ENCODE measurements around the gene SLC6A6.

DNA sequence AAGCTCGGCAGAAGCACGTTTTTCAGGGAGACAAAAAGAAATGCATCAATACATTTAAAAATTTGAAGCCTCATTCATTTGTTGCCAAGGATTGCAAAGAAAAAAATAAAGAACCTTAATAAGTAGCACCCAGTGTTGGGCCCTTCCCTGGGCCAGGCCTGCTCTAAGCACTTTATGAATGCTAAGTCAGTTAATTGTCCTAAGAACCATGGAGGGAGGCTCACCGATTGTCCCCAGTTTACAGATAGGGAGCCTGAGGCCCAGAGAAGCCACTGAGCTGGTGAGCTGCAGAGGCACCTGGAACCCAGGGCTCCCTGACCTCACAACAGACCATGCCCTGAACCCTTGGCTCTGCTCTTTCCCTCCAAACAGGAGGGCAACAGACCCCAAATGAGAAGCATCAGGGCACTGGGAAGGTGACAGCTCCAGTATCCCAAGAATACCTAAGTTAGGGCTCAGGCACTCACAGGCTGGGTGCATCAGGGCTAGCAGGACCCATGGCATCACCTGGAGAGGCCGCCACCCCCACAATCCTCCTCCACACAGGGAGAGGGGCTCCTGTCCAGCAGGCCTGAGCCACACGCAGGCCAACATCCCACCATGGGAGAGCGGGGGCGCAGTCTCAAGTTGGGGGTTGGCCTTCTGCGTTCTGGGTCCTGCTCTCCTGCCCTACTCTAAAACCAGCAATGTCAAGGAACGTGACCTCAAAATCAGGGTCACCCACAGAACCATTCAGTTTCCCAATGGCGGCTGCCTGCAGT, 133.8 kb downstream of the SLC6A6 start:
- TF ChIP-seq ZNF331 (CRISPR knock-in tag; IDR thresholded peaks at IDR 0.05; ENCODE audit: low read depth) (no peak), CTCF (conservative IDR thresholded peaks at IDR 0.05; ENCODE audit: low read depth in 2 of 2) (no peak), EZH2 (IDR thresholded peaks at IDR 0.05; ENCODE audit: low read depth, unreplicated experiment) (no peak), JUNB (IDR thresholded peaks at IDR 0.05; ENCODE audit: unreplicated experiment) (no peak), CREB1 (CRISPR knock-in tag; IDR thresholded peaks at IDR 0.05; ENCODE audit: low read depth) (no peak)
- TF ChIP-seq, protein P1, sequence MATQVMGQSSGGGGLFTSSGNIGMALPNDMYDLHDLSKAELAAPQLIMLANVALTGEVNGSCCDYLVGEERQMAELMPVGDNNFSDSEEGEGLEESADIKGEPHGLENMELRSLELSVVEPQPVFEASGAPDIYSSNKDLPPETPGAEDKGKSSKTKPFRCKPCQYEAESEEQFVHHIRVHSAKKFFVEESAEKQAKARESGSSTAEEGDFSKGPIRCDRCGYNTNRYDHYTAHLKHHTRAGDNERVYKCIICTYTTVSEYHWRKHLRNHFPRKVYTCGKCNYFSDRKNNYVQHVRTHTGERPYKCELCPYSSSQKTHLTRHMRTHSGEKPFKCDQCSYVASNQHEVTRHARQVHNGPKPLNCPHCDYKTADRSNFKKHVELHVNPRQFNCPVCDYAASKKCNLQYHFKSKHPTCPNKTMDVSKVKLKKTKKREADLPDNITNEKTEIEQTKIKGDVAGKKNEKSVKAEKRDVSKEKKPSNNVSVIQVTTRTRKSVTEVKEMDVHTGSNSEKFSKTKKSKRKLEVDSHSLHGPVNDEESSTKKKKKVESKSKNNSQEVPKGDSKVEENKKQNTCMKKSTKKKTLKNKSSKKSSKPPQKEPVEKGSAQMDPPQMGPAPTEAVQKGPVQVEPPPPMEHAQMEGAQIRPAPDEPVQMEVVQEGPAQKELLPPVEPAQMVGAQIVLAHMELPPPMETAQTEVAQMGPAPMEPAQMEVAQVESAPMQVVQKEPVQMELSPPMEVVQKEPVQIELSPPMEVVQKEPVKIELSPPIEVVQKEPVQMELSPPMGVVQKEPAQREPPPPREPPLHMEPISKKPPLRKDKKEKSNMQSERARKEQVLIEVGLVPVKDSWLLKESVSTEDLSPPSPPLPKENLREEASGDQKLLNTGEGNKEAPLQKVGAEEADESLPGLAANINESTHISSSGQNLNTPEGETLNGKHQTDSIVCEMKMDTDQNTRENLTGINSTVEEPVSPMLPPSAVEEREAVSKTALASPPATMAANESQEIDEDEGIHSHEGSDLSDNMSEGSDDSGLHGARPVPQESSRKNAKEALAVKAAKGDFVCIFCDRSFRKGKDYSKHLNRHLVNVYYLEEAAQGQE (IDR thresholded peaks at IDR 0.05; ENCODE audit: unreplicated experiment) = no peak

All from GM23338 (cell line).